ENCODE measurements around the gene ATF5.
"Not testable (repeated sequence)": the region's sequence is repeated elsewhere in the genome, so short reads cannot be mapped to it uniquely, and the experiment has no call there.

GRCh38 chr19:49959892-49960291 is 30.9 kb downstream of the ATF5 start:
- TF ChIP-seq EZH2 (IDR thresholded peaks at IDR 0.05; ENCODE audit: borderline replicate concordance); EZH2phosphoT487 (IDR thresholded peaks at IDR 0.05; ENCODE audit: low read depth, severe bottlenecking, unreplicated experiment): not testable (repeated sequence)
- TF ChIP-seq, protein P1, sequence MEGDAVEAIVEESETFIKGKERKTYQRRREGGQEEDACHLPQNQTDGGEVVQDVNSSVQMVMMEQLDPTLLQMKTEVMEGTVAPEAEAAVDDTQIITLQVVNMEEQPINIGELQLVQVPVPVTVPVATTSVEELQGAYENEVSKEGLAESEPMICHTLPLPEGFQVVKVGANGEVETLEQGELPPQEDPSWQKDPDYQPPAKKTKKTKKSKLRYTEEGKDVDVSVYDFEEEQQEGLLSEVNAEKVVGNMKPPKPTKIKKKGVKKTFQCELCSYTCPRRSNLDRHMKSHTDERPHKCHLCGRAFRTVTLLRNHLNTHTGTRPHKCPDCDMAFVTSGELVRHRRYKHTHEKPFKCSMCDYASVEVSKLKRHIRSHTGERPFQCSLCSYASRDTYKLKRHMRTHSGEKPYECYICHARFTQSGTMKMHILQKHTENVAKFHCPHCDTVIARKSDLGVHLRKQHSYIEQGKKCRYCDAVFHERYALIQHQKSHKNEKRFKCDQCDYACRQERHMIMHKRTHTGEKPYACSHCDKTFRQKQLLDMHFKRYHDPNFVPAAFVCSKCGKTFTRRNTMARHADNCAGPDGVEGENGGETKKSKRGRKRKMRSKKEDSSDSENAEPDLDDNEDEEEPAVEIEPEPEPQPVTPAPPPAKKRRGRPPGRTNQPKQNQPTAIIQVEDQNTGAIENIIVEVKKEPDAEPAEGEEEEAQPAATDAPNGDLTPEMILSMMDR (IDR thresholded peaks at IDR 0.05; ENCODE audit: poor library complexity), result not testable (repeated sequence)
